Endometrial microvascular endothelial cells (primary cell): ENCODE data around the gene SLIT3. TPM values are rescaled to one million over a fixed set of nuclear protein-coding genes. Genes with fewer than 3 reads are reported as not detected.

Experiments
- in situ Hi-C: cut with HindIII; loops from 2 replicates; pipeline ENCODE4 v1.10.0; 2017; ENCODE audit warnings: low sequenced_read_pairs, low pct_unique_long_range_greater_than_20kb; ENCODE audit errors: inconsistent ontology term
- total RNA-seq: library from RNA; depleted of rRNA; stranded (reverse); fragments of >200 nt; gene quantifications from one replicate; pipeline ENCODE4 v1.2.3, GENCODE V29; 2015; ENCODE audit errors: inconsistent ontology term

SLIT3 gene
- total RNA-seq, 1 donor from 2014 or later = under 0.01 TPM

GRCh38 chr5:168798065-168799023 is 502.6 kb downstream of the SLIT3 start:
- in situ Hi-C loops = no loop called here

DNA sequence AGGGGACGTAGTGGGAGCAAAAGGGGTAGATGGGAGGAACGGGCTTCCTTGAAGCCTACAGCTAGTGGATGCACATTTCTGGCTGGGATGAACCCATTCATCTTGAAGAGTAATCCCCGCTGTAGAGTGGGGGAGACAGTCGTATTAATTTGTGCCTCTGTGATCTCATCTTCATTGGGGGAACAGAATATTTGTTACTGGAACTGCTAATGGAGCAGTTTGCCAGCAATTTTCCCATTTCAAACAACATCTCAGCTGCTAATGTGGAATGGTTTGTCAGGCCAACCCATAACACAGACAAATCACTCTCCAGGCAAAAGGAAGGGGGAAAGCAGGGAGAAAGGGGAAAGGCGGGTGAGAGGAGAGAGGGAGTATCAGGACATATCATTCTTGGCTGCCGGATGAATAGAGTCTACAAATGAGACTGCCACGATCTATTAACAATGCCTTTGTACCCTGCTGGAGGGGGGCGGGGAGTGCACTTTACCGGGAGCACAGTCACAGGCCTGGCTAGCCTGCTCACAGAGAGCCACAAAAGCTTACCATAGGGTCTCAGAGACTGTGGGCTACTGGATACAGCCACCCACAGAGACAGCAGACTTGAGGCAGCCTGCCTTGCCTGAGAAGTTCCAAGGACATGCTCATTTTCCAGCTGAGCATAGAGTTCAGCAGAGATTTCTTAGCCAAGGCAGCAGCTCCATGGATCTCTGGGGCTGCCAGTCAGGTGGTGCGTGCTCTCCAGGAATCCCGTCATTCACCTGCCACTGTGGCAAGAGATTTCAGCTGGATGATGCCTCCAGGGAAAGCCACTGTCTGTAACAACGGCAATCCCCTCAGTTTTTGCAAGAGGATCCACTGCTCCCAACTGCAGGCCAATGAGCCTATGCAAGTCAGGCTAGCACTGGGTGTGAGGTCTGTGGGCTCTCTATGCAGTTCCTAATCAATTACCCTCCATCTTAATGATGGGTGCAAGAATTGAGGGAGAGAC is 504.1 kb downstream of the SLIT3 start:
- in situ Hi-C loops = no loop called here

DNA sequence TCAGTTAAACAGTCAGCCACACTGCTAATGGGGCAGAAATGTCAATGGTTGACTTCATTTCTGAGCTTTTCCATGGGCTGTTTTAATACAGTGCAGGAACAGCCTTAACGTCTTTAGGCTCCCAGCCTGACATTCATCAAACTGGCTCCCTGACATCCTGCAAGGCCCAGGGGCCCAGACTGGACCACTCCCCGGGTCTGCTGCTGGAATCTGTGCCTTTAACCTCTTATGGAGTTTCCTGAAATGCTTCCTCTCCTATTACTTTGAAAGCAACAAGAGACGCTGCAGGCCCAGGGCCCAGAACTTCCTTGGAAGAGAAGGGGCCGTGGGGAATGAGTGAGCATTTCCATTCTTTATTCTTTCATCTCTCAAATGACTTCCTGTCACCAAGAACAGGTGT is 504.9 kb downstream of the SLIT3 start:
- in situ Hi-C loops = no loop called here

DNA sequence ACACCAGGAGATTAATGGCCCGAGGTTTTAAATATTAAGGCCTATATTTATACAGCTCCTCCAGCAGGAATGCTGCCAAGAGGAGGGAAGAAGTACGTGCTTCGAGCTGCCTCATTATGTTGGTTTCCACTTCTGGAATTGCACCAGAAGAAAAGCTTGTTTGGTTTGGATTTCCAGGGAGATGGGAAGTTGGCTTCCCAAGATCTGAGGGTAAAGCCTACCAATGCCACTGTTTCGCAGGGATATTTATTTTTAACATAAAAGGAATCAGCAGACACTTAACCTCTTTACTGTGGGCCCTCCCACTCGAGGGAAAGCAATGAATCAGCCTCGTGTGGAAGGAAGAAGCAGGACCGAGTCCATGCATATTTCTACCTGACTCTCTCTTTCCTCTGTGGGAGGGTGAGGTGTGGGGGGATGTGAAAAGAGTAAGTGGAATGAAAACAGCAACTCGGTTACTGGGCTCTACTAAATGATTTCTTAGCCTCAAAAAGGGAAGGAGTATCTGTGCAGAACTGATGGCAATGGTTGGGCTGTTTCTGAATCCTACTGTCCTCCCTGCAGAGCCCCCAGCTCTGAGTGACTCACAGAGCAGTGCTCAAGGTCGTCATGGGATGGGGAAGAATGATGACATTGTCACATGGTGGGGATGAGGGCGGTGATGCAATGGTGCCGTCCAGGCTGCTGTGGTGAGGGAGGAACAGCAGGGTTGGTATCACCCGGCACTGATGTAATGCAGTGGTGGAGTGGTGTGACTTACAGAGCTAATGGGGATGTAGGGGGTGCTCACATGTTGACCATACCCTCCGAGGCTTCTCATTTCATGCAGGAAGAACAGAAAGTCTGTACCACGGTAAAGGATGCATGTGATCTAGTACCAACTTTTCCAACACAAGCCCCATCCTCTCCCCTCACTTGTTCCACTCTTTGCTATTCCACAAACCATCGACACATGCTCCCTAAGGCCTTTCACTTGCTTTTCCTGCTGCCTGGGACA is 506.8 kb downstream of the SLIT3 start:
- in situ Hi-C loops = no loop called here

GRCh38 chr5:168792678-168793077 is 508.3 kb downstream of the SLIT3 start:
- in situ Hi-C loops = no loop called here

- in situ Hi-C loops = no loop called here
Measured at GRCh38 chr5:168790671-168791250, 510.2 kb downstream of the SLIT3 start.

DNA sequence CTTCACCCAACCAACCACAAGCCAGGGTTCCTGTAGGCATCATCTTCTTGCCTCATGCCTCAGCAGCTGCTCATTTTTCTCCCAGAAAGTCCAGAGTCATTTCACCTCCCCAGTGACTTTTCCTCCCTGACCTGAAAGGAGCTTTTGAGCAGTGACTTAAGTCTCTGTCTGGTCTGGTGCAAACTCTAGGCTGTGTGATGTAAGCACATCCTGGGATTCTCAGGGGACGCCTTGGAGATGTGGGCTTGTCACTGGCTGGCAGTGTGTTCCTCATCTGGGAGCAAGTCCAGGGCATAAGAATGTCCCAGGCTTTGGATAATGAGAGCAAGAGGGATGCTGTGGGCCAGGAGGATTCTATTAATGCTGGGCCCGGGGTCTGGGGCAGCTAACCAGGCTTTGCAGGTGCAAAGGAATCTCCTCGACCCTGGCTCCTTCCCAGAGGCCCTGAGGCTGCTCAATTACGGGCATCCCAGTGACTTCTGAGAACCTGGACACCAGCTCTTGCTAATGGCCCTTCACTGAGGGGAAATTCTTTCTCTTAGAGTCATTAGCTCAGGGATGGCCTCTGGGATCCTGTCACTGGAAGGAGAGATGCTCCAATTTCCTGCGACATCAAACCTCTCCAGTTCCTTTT is 510.8 kb downstream of the SLIT3 start:
- in situ Hi-C loops = no loop called here

- in situ Hi-C loops = no loop called here
Measured at GRCh38 chr5:168788786-168789185, 512.2 kb downstream of the SLIT3 start.

GRCh38 chr5:168788107-168788506 is 512.8 kb downstream of the SLIT3 start:
- in situ Hi-C loops = no loop called here

- in situ Hi-C loops = no loop called here
Measured at GRCh38 chr5:168786147-168786546, 514.8 kb downstream of the SLIT3 start.

DNA sequence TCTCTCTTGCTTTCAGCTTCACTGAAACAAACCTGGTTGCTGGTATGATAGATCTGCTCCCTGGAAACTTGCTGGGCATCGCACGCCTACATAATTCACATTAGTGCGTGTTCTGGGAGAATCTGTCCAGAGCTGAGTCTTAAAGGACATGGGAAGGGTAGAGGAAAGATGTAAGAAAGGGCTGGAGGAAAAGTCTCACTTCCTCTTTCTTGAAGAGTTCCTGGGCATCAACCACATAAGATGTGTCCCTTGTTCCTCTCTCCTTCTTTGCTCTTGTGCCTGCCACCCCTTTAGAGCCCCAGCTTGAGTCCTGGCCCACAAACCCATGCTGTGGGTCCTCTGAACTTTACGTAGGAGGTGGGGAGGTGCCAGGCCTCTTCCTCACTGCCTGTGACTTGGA is 516.5 kb downstream of the SLIT3 start:
- in situ Hi-C loops = no loop called here

- in situ Hi-C loops = no loop called here
Measured at GRCh38 chr5:168781941-168782571, 518.9 kb downstream of the SLIT3 start.

DNA sequence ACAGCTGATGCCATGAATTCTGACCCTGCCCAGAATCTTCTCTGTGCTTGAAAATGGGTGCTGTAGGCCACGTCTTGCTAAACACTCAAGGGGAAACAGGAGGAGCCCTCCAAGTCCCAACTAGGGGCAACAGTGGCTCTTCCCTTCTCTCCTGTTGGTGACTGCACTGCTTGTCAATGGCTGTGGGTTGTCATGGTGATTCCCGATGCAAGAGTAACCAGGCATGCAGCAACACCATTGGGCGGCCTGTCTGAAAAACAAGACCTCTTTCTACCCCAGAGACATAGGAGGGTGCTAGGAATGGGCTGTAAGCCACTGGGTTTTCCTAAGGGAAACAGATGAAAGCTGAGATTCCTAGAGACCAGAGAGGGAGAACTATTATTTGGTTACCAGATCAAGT is 520.1 kb downstream of the SLIT3 start:
- in situ Hi-C loops = no loop called here

DNA sequence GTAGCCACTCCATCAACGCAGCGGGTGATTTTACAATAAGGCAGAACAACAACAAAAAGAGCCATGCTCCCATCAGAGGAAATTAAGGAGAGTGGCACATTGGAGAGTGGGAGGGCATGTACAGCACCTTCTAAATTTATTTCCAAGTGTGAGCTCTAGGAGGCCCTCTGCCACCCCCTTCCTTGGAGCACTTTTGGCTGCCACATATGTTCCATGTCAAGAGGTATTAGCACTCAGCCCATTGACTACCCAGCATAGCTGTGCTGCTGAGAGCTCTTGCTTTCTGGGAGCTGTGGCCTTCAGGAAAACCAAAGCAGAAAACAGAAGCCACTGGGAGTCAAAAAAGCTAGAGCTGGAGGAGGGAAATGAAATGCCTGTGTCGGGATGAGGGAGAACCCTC is 521.6 kb downstream of the SLIT3 start:
- in situ Hi-C loops = no loop called here

DNA sequence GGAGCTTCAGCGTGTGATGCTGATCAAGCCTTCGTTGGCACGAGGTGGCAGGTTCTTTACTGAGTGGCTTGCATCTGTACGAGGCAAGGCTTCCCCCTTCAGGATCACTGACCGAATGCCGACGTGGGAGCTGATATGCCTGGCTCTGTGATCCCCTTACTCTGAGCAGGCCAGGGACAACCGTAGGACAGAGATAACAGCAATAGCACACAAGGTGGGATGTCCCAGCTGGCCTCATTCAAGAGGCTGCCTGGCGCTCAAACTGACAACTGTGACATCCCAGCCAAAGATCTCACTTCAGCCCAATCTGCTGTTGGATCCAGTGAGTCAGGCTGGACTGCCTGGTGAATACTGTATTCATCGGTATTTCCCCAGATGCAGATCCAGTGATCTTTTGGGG is 522.4 kb downstream of the SLIT3 start:
- in situ Hi-C loops = no loop called here

DNA sequence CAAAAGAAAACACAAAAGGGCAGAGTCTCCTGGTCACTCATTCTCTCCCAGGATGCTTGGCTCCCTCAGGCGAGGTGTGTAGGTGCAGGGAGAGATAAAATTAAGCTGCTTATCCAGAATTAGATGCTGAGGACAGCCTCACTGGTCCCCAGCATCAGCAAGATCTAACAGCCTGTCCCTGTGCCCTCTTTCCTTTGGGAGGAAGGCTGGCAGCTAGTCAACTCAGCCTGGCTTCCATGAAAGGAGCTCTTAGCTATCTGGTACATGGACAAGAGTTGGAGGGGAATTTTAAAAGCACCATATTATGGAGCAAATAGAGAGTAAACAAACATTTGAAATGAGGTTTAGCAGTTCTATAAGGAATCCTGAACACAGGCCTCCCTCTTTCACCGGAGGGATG is 523.3 kb downstream of the SLIT3 start:
- in situ Hi-C loops = no loop called here

GRCh38 chr5:168776070-168776469 is 524.9 kb downstream of the SLIT3 start:
- in situ Hi-C loops = no loop called here
